HG02763 (cell line): Measurements from ENCODE around the gene PPIL1.
"Not testable (repeated sequence)": the region's sequence is repeated elsewhere in the genome, so short reads cannot be mapped to it uniquely, and the experiment has no call there.

Experiments used
- ATAC-seq: cut with Tn5 transposase; IDR thresholded peaks from one replicate; pipeline ENCODE4 v1.9.1; 2021; ENCODE audit warnings: mild to moderate bottlenecking, moderate library complexity; ENCODE audit not compliant: unreplicated experiment

The PPIL1 gene

GRCh38 chr6:36817847-36818246 is 56.8 kb downstream of the PPIL1 start:
- ATAC-seq: no peak

GRCh38 chr6:36817176-36817817 is 57.3 kb downstream of the PPIL1 start:
- ATAC-seq: no peak

GRCh38 chr6:36815962-36816735 is 58.5 kb downstream of the PPIL1 start:
- ATAC-seq: no peak

- no peak for ATAC-seq
Measured at GRCh38 chr6:36814249-36814648, 60.4 kb downstream of the PPIL1 start.

GRCh38 chr6:36813526-36813925 is 61.1 kb downstream of the PPIL1 start:
- no peak for ATAC-seq

GRCh38 chr6:36813047-36813446 is 61.6 kb downstream of the PPIL1 start:
- ATAC-seq: not testable (repeated sequence)

- ATAC-seq: no peak
Measured at GRCh38 chr6:36809941-36810803, 64.4 kb downstream of the PPIL1 start.

- ATAC-seq: no peak
Measured at GRCh38 chr6:36809156-36809555, 65.4 kb downstream of the PPIL1 start.

- ATAC-seq: no peak
Measured at GRCh38 chr6:36808634-36809033, 66.0 kb downstream of the PPIL1 start.

- ATAC-seq: no peak
Measured at GRCh38 chr6:36807750-36808149, 66.9 kb downstream of the PPIL1 start.

- ATAC-seq: no peak
Measured at GRCh38 chr6:36807143-36807542, 67.5 kb downstream of the PPIL1 start.

- ATAC-seq: no peak
Measured at GRCh38 chr6:36805917-36806316, 68.7 kb downstream of the PPIL1 start.

- ATAC-seq: no peak
Measured at GRCh38 chr6:36805096-36805797, 69.4 kb downstream of the PPIL1 start.
